T-helper 17 cell (primary cell): ENCODE data around the gene HAPLN1. TPM values are rescaled to one million over a fixed set of nuclear protein-coding genes. Genes with fewer than 3 reads are reported as not detected.

Source experiments
- ATAC-seq: fragments of 150-1000 bp; cut with Tn5 transposase; 2 replicates; pipeline ENCODE4 v1.10.0; 2021; ENCODE audit warnings: mild to moderate bottlenecking, moderate library complexity
- DNase-seq, 3 donors: peaks; one replicate each; pipeline versions ENCODE4 v3.0.0 to v3.0.0-alpha.2; 2020 to 2021
- H3K9me3 ChIP-seq: one replicate; pipeline ENCODE4 v1.7.0; 2013; ENCODE audit warnings: low read length, mild to moderate bottlenecking; ENCODE audit not compliant: control insufficient read depth, poor library complexity, severe bottlenecking
- H3K27ac Mint-ChIP-seq: one replicate; pipeline ENCODE4 v1.8.0; 2022; ENCODE audit warnings: mild to moderate bottlenecking, moderate library complexity, mixed read lengths
- H3K27me3 Mint-ChIP-seq: one replicate; pipeline ENCODE4 v1.8.0; 2022; ENCODE audit warnings: mixed read lengths
- H3K36me3 Mint-ChIP-seq: one replicate; pipeline ENCODE4 v1.8.0; 2022; ENCODE audit warnings: low read depth, mixed read lengths
- H3K4me1 Mint-ChIP-seq: one replicate; pipeline ENCODE4 v1.8.0; 2022; ENCODE audit warnings: mild to moderate bottlenecking, mixed read lengths
- H3K4me3 Mint-ChIP-seq: one replicate; pipeline ENCODE4 v1.8.0; 2022; ENCODE audit warnings: mild to moderate bottlenecking, moderate library complexity, mixed read lengths
- total RNA-seq, 4 donors: library from RNA in 2 of 4; stranded (reverse) in 2 of 4; gene quantifications; one replicate each; pipeline ENCODE4 v1.2.3 and lab custom pipeline; 2022 to 2026

The HAPLN1 gene
- total RNA-seq, 2 donors from 2014 or later: not detected

GRCh38 chr5:83654427-83654994 lies 66.1 kb downstream of the HAPLN1 start:
- H3K27ac Mint-ChIP-seq: no peak overlapping the region
- H3K4me1 Mint-ChIP-seq: no peaks in the 10 kb centered on the region
- H3K9me3 ChIP-seq: no peaks in the 10 kb centered on the region
- DNase-seq (no peak), ATAC-seq (no peak)
- no peak overlapping the region for H3K4me3 Mint-ChIP-seq
- no peaks in the 10 kb centered on the region for H3K36me3 Mint-ChIP-seq
- H3K27me3 Mint-ChIP-seq: peaks cover 13% of the 10 kb centered on the region

- ATAC-seq (no peak), DNase-seq (no peak)
- peaks cover 13% of the 10 kb centered on the region for H3K27me3 Mint-ChIP-seq
- H3K9me3 ChIP-seq: no peaks in the 10 kb centered on the region
- no peaks in the 10 kb centered on the region for H3K36me3 Mint-ChIP-seq
- H3K4me3 Mint-ChIP-seq: no peak overlapping the region
- H3K27ac Mint-ChIP-seq: no peak overlapping the region
- H3K4me1 Mint-ChIP-seq: no peaks in the 10 kb centered on the region
These were observed 67.0 kb downstream of the HAPLN1 start for GRCh38 chr5:83653669-83654068.

- ATAC-seq: no peak
- H3K9me3 ChIP-seq: no peaks in the 10 kb centered on the region
- Mint-ChIP-seq H3K4me1 (peaks cover 2% of the 10 kb centered on the region), H3K27ac (no peak overlapping the region), H3K36me3 (no peaks in the 10 kb centered on the region), H3K27me3 (peaks cover 9% of the 10 kb centered on the region), H3K4me3 (no peak overlapping the region)
- DNase-seq: no peak
These were observed 74.7 kb downstream of the HAPLN1 start for GRCh38 chr5:83645936-83646335.

DNA sequence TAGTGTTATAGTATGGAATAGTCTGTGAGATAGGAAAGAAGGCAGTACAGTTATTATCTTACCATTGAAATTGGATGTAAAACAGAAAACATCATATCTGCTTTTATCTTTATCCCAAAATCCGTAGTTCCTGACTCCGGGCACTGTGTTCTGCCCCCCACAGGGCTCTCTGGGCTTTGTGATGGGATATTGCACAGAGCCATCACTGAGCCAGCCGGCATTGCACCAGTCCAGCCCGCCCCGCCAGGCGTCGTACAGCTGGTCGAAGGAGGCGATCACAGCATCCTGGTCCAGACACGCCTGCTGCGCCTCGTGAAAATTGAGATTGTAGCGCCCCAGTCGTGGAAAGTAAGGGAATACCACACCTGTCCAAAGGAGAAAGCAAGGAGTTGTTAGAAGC lies 76.4 kb downstream of the HAPLN1 start:
- H3K27ac Mint-ChIP-seq: no peak overlapping the region
- no peaks in the 10 kb centered on the region for H3K9me3 ChIP-seq
- no peak overlapping the region for H3K4me3 Mint-ChIP-seq
- no peaks in the 10 kb centered on the region for H3K36me3 Mint-ChIP-seq
- H3K27me3 Mint-ChIP-seq: peaks cover 9% of the 10 kb centered on the region
- no peak for ATAC-seq
- H3K4me1 Mint-ChIP-seq: peaks cover 2% of the 10 kb centered on the region
- no peak for DNase-seq

- no peak overlapping the region for H3K27ac Mint-ChIP-seq
- ATAC-seq (no peak), DNase-seq (no peak)
- no peaks in the 10 kb centered on the region for H3K36me3 Mint-ChIP-seq
- H3K4me1 Mint-ChIP-seq: peaks cover 2% of the 10 kb centered on the region
- no peaks in the 10 kb centered on the region for H3K9me3 ChIP-seq
- peaks cover 18% of the 10 kb centered on the region for H3K27me3 Mint-ChIP-seq
- H3K4me3 Mint-ChIP-seq: no peak overlapping the region
These were observed 78.7 kb downstream of the HAPLN1 start for GRCh38 chr5:83641946-83642345.

DNA sequence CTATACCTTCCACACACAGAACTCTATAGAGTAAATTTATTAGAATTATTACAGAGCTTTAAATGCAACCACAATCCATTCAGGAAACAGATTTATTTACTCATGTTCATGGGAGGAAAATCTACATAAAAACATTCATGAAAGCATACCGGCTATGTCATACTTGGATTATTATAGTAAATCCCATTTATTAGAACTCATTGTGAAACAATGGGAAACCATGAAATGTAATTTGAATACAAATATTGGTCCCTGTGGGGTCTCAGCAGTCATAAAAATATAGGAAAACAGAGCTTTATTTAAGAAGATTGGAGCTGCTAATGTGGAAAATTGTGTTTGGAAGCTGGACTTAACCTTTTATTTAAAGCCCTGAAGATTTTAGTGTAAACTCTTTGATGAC lies 80.7 kb downstream of the HAPLN1 start:
- H3K36me3 Mint-ChIP-seq: no peaks in the 10 kb centered on the region
- ATAC-seq: no peak

GRCh38 chr5:83636156-83636555 lies 84.5 kb downstream of the HAPLN1 start:
- DNase-seq (no peak), ATAC-seq (no peak)
- Mint-ChIP-seq H3K36me3 (no peaks in the 10 kb centered on the region), H3K27ac (no peak overlapping the region), H3K4me3 (no peak overlapping the region), H3K4me1 (no peaks in the 10 kb centered on the region), H3K27me3 (peaks cover 15% of the 10 kb centered on the region)
- H3K9me3 ChIP-seq: no peaks in the 10 kb centered on the region

More for the DNA sequence above, 80.7 kb downstream of the HAPLN1 start:
- peaks cover 25% of the 10 kb centered on the region for H3K27me3 Mint-ChIP-seq
- DNase-seq: no peak
- no peak overlapping the region for H3K27ac Mint-ChIP-seq
- H3K4me1 Mint-ChIP-seq: peaks cover 2% of the 10 kb centered on the region
- H3K9me3 ChIP-seq: no peaks in the 10 kb centered on the region
- no peak overlapping the region for H3K4me3 Mint-ChIP-seq

- no peaks in the 10 kb centered on the region for H3K9me3 ChIP-seq
- Mint-ChIP-seq H3K4me1 (no peaks in the 10 kb centered on the region), H3K27ac (no peak overlapping the region), H3K36me3 (no peaks in the 10 kb centered on the region), H3K27me3 (peaks cover 8% of the 10 kb centered on the region), H3K4me3 (no peak overlapping the region)
- ATAC-seq (no peak), DNase-seq (no peak)
These were observed 87.4 kb downstream of the HAPLN1 start for GRCh38 chr5:83633285-83633684.

GRCh38 chr5:83632874-83633273 lies 87.8 kb downstream of the HAPLN1 start:
- no peak for DNase-seq
- ATAC-seq: no peak
- Mint-ChIP-seq H3K27me3 (peaks cover 8% of the 10 kb centered on the region), H3K4me3 (no peak overlapping the region), H3K36me3 (no peaks in the 10 kb centered on the region), H3K27ac (no peak overlapping the region), H3K4me1 (no peaks in the 10 kb centered on the region)
- H3K9me3 ChIP-seq: no peaks in the 10 kb centered on the region

DNA sequence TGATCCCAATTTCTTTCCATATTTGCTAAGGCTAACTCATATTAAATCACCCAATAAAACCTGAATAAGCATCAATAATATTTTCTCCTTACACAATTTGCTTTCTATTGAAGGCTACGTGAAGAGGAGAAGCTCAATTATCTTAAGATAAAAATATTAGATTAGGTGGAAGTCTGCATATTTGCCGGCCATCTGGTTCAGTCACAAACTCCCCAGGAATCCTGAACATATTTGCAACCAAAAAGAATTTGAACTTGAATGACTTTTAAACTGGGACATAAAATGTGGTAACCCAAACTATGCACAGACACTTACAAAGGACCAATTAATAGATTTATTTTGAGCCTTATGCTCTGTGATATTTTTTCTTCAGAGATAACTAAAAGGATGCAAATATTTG lies 92.3 kb downstream of the HAPLN1 start:
- ATAC-seq (no peak), DNase-seq (no peak)
- H3K9me3 ChIP-seq: no peaks in the 10 kb centered on the region
- H3K4me1 Mint-ChIP-seq: no peaks in the 10 kb centered on the region
- H3K4me3 Mint-ChIP-seq: no peak overlapping the region
- peaks cover 15% of the 10 kb centered on the region for H3K27me3 Mint-ChIP-seq
- H3K27ac Mint-ChIP-seq: no peak overlapping the region
- no peaks in the 10 kb centered on the region for H3K36me3 Mint-ChIP-seq

DNA sequence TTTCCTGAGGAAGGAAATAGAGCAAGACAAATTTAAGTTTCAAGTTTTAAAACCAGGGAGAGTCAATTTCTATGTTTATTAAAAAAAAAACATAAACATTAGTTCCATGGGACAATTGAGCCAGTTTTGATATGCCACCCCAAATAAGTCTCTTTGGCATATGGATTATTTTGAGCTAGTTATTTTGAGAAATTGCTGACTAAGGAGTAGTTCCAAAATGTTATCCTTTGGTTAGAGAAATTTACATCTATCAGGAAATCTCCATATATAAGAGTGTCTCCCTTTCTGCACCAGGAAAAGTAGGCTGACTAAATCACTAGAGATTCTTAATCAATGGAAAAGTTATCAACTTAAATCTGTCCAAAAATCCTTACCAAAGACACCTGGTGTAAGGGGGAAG lies 105.8 kb downstream of the HAPLN1 start:
- Mint-ChIP-seq H3K36me3 (no peaks in the 10 kb centered on the region), H3K27ac (no peak overlapping the region), H3K4me1 (no peaks in the 10 kb centered on the region), H3K4me3 (no peak overlapping the region), H3K27me3 (no peaks in the 10 kb centered on the region)
- no peaks in the 10 kb centered on the region for H3K9me3 ChIP-seq
- ATAC-seq: no peak
- no peak for DNase-seq

DNA sequence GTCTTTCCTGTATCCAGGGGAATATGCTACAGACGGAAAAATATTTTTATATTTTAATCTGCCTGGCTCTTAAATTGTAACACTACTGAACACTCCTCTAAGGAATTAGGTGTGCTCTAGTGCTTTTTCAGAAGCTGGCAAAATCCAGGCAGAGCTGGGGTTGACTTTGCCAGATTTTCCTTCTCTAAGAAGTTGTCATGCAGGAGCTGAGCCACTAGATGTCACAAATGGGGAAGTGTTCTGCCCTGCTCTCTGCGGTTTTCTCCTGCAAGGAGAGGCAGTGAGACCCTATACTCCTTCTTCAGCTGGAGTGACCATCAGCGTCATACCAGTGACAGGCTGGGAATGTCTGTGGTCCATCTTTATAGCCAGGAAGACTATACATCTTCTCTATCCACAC lies 112.5 kb downstream of the HAPLN1 start:
- DNase-seq (no peak), ATAC-seq (no peak)
- Mint-ChIP-seq H3K27me3 (peaks cover 6% of the 10 kb centered on the region), H3K4me3 (no peak overlapping the region), H3K36me3 (peaks cover 2% of the 10 kb centered on the region), H3K4me1 (no peaks in the 10 kb centered on the region), H3K27ac (no peak overlapping the region)
- H3K9me3 ChIP-seq: no peaks in the 10 kb centered on the region

GRCh38 chr5:83595217-83595616 lies 125.4 kb downstream of the HAPLN1 start:
- Mint-ChIP-seq H3K27me3 (no peaks in the 10 kb centered on the region), H3K36me3 (no peaks in the 10 kb centered on the region), H3K27ac (no peak overlapping the region), H3K4me1 (no peaks in the 10 kb centered on the region), H3K4me3 (no peak overlapping the region)
- no peak for ATAC-seq
- no peaks in the 10 kb centered on the region for H3K9me3 ChIP-seq
- DNase-seq: no peak

GRCh38 chr5:83590966-83591365 lies 129.7 kb downstream of the HAPLN1 start:
- H3K27ac Mint-ChIP-seq: no peak overlapping the region
- no peaks in the 10 kb centered on the region for H3K4me1 Mint-ChIP-seq
- no peaks in the 10 kb centered on the region for H3K9me3 ChIP-seq
- peaks cover 20% of the 10 kb centered on the region for H3K27me3 Mint-ChIP-seq
- H3K36me3 Mint-ChIP-seq: no peaks in the 10 kb centered on the region
- DNase-seq (no peak), ATAC-seq (no peak)
- no peak overlapping the region for H3K4me3 Mint-ChIP-seq
